Measurements from ENCODE around the gene PWWP2B. TPM values are rescaled to one million over a fixed set of nuclear protein-coding genes. Genes with fewer than 3 reads are reported as not detected.

The PWWP2B gene
- total RNA-seq, 4 donors from 2014 or later = 14.9 to 27.3 (median 16.7) TPM

DNA sequence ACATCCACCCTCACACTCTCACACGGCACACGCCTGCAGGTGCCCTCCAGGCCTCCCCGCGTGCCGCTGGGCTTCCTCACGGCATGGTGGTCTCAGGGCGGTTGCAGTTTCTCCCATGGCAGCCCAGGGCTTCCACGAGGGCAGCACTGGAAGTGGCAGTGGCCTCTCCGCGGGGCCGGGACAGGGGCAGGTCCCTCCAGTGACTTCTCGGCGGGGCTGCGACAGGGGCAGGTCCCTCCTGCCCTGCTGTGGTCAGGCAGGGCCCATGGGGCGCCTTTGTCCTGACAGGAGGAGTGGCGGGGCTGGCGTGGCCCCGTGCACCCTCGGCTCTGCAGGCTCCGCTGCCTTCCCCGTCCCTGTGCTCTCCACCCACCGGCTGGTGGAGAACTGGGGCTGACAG, 19.0 kb downstream of the PWWP2B start:
- DNase-seq = no peak
- WGBS, 2 donors = no CpG with 5 or more reads among the region's 22 CpGs
- Histone ChIP-seq H3K4me3 (no peak overlapping the region), H3K27ac (peak overlapping the region in 3 of 4 donors; percentile 3 to 93 (median 87)), H3K27me3 (no peaks in the 10 kb centered on the region), H3K9me3 (no peaks in the 10 kb centered on the region), H3K4me1 (peaks cover 65 to 99% (median 70%) of the 10 kb centered on the region in 3 donors), H3K36me3 (peaks cover 0 to 25% (median 0%) of the 10 kb centered on the region in 3 donors)
- intact Hi-C loops (cut with DNase I) = no loop called here
- TF ChIP-seq, protein P1, sequence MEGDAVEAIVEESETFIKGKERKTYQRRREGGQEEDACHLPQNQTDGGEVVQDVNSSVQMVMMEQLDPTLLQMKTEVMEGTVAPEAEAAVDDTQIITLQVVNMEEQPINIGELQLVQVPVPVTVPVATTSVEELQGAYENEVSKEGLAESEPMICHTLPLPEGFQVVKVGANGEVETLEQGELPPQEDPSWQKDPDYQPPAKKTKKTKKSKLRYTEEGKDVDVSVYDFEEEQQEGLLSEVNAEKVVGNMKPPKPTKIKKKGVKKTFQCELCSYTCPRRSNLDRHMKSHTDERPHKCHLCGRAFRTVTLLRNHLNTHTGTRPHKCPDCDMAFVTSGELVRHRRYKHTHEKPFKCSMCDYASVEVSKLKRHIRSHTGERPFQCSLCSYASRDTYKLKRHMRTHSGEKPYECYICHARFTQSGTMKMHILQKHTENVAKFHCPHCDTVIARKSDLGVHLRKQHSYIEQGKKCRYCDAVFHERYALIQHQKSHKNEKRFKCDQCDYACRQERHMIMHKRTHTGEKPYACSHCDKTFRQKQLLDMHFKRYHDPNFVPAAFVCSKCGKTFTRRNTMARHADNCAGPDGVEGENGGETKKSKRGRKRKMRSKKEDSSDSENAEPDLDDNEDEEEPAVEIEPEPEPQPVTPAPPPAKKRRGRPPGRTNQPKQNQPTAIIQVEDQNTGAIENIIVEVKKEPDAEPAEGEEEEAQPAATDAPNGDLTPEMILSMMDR (IDR thresholded peaks at IDR 0.05) = no peak
- no peak for TF ChIP-seq POLR2A (IDR thresholded peaks at IDR 0.05)

DNA sequence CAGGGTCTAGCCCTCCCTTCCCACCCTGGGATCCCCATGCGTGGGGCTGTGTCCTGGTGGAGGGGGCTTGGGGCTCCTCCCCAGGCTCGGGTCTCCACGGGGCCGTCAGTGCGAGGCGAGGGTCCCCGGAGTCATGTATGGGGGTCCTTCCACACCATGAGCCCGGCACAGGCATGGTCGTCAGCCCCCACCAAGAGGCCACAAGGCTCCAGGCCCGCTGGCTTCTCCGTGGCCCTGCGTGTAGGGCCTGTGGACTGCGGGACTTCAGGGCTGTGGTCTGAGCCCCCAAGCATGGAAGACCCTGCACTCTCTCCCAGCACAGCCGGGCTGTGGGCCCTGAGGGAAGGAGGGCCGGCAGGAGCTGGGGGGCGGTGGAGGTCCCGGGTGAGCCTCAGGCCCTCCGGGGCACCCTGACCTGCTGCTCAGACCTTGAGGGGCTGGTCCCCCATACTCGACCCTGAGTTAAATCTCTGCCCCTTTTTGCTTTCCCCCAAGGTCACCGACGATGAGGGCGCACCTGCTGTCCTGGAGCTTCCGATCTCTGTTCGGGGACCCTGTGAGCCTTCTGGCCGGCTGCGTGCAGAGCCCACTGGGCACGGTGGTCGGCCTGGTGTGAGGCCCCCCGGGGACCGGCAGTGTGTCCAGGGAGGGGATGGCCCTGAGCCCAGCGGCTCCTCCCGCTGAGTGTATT, 19.7 kb downstream of the PWWP2B start:
- H3K4me3 ChIP-seq = no peak overlapping the region
- H3K27me3 ChIP-seq = no peaks in the 10 kb centered on the region
- peak overlapping the region in 3 of 4 donors; percentile 87 to 93 (median 90) for H3K27ac ChIP-seq
- no peaks in the 10 kb centered on the region for H3K9me3 ChIP-seq
- peaks cover 0 to 25% (median 0%) of the 10 kb centered on the region in 3 donors for H3K36me3 ChIP-seq
- TF ChIP-seq, protein P1 (IDR thresholded peaks at IDR 0.05) = no peak
- no peak for TF ChIP-seq POLR2A (IDR thresholded peaks at IDR 0.05)
- no peak for DNase-seq
- 83 to 91% methylated on average over 2 to 7 of the region's 32 CpGs for WGBS, 2 donors
- peaks cover 65 to 99% (median 70%) of the 10 kb centered on the region in 3 donors for H3K4me1 ChIP-seq
- intact Hi-C loops (cut with DNase I) = no loop called here

DNA sequence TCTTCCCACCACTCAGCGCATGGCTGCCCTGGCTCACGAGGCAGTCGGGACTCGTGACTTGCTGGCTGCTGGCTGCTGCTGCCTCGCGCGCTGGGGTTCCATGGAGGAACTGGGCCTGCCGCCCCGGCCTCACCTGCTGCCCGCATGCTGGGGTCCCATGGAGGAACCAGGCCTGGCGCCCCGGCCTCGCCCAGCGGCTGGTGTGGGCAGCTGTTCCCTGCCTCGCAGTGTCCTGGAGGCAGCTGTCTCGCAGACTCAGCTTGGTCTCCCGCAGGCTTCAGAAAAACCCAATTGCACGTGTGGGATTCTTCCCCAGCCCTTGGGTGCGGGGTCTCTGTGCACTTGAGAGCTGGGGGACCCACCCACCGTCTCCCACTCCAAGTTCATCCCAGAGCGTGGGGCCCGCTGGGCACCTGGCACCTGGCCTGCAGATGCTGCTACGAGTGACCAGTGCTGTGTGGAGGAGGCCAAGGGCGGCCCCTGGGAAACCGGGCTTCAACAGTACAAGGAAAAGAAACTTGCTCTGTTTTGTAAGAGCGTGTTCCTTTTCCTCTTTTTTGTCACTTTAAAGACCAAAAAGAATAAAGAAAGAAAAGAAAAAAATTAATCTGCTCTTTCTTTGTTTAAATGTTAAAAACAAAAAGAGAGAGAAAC, 20.4 kb downstream of the PWWP2B start:
- DNase-seq = no peak
- intact Hi-C loops (cut with DNase I) = no loop called here
- Histone ChIP-seq H3K9me3 (no peaks in the 10 kb centered on the region), H3K27ac (peak overlapping the region; percentile 77 to 93 (median 88)), H3K4me1 (peaks cover 65 to 99% (median 70%) of the 10 kb centered on the region in 3 donors), H3K36me3 (peaks cover 0 to 25% (median 0%) of the 10 kb centered on the region in 3 donors), H3K4me3 (no peak overlapping the region), H3K27me3 (no peaks in the 10 kb centered on the region)
- 90 to 98% methylated on average over 4 to 10 of the region's 26 CpGs for WGBS, 2 donors
- TF ChIP-seq POLR2A (IDR thresholded peaks at IDR 0.05) = no peak
- TF ChIP-seq, protein P1 (IDR thresholded peaks at IDR 0.05) = no peak

DNA sequence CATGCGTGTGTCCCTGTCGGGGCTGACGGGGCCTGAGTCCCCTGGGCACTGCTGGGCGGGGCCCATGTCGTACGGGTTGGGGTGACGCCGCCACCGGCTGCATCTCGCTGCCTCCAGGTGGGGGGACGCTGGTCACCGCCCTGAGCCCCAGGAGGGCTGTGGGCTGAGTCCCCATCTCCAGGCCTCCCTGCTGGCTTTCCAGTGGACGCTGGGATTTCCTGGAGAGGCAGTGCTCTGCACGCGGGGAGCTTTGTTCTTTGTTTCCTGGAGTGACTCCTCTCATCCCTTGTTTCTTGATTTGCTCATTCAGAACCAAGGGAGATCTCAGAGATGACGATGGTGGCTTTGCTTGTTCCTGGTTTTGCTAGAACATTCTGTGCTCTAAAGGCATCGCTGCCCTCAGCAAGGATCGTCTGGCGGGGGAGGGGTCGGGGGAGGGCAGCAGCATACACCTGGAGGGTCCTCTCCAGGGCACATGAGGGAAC, 21.0 kb downstream of the PWWP2B start:
- no peak for DNase-seq
- intact Hi-C loops (cut with DNase I) = no loop called here
- H3K4me1 ChIP-seq = peaks cover 59 to 99% (median 68%) of the 10 kb centered on the region in 3 donors

More for the DNA sequence above, 21.0 kb downstream of the PWWP2B start:
- Histone ChIP-seq H3K9me3 (no peaks in the 10 kb centered on the region), H3K36me3 (peaks cover 0 to 25% (median 0%) of the 10 kb centered on the region in 3 donors), H3K27me3 (no peaks in the 10 kb centered on the region), H3K4me3 (no peak overlapping the region), H3K27ac (peak overlapping the region; percentile 77 to 93 (median 88))
- peak in 1 of 4 donors; percentile 29 for TF ChIP-seq POLR2A (IDR thresholded peaks at IDR 0.05)
- TF ChIP-seq, protein P1 (IDR thresholded peaks at IDR 0.05) = no peak
- 48 to 51% methylated on average over 11 to 12 of the region's 20 CpGs for WGBS, 2 donors

Measured in esophagus squamous epithelium (tissue), 5 donors.